ENCODE data around the gene APCS.

APCS gene

DNA sequence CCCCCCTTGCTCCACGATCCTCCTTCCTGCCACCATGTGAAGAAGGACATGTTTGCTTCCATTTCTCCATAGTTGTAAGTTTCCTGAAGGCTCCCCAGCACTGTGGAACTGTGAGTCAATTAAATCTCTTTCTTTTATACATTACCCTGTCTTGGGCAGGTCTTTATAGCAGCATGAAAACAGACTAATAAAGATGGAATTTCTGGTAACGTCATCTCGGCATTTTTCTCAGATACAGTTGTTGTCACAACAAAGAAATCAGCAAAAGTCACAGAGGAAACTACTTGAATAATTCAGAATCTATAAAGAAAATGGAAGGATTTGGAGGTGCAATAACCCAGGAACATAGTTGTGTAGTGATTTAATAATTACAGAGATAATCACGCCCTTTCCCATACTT is 4.4 kb downstream of the APCS start:
- Histone ChIP-seq H3K27me3 (no peaks in the 10 kb centered on the region), H3K4me1 (no peaks in the 10 kb centered on the region), H3K9me3 (no peaks in the 10 kb centered on the region), H3K36me3 (no peaks in the 10 kb centered on the region), H3K4me3 (ENCODE audit: low read depth, low read length) (no peak overlapping the region)
- DNase-seq: no peak
- TF ChIP-seq CTCF (IDR thresholded peaks at IDR 0.05; ENCODE audit: low read depth, low read length): no peak

DNA sequence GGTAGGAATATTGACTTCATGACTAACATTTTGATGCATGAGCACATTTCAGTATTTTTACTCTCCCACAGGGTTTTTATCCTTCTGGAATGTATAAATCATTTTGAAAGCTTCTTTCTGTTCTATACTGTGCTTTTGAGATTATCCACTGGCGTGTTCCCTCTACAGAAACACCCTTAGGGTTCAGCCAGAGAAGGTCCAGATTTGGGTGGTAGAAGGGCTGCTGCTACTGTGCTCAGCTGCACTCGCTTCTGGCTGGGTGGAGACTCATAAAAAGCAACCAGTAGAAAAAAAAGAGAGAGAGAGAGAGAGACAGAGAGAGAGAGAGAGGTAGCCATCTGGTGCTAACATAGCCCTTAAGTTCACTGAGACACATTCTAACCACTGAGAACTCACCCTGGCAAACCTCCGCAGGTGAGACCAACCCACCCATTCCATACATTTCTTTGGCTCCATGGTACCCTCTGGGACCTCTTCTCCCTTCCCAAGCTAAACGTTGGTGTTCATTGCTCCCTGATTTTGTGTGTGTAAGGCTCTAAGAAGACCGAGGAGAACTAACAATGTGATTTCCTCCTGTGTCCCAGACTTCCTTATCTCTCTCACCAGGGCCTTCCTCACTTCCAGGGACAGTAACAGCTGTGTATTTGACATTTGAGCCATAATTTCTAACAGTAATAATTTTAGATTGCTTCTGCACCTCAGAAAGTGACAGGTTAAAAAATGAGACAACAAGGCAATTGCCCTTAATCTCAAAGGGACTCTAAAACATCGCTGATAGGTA is 7.2 kb downstream of the APCS start:
- no peaks in the 10 kb centered on the region for H3K4me1 ChIP-seq
- H3K27me3 ChIP-seq: no peaks in the 10 kb centered on the region
- no peaks in the 10 kb centered on the region for H3K36me3 ChIP-seq
- no peak overlapping the region for H3K4me3 ChIP-seq (ENCODE audit: low read depth, low read length)
- TF ChIP-seq CTCF (IDR thresholded peaks at IDR 0.05; ENCODE audit: low read depth, low read length): no peak
- no peaks in the 10 kb centered on the region for H3K9me3 ChIP-seq
- no peak for DNase-seq

DNA sequence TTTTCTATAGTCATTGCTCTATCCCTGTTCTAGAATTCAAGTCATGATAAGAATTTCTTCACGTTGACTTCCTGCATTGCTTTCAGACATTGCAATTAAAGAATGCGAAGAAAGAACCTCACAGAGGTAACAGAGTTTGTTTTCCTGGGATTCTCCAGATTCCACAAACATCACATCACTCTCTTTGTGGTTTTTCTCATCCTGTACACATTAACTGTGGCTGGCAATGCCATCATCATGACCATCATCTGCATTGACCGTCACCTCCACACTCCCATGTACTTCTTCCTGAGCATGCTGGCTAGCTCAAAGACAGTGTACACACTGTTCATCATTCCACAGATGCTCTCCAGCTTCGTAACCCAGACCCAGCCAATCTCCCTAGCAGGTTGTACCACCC is 10.6 kb downstream of the APCS start:
- DNase-seq: no peak
- Histone ChIP-seq H3K4me1 (no peaks in the 10 kb centered on the region), H3K27me3 (no peaks in the 10 kb centered on the region), H3K4me3 (ENCODE audit: low read depth, low read length) (no peak overlapping the region), H3K9me3 (no peaks in the 10 kb centered on the region), H3K36me3 (no peaks in the 10 kb centered on the region)
- no peak for TF ChIP-seq CTCF (IDR thresholded peaks at IDR 0.05; ENCODE audit: low read depth, low read length)

DNA sequence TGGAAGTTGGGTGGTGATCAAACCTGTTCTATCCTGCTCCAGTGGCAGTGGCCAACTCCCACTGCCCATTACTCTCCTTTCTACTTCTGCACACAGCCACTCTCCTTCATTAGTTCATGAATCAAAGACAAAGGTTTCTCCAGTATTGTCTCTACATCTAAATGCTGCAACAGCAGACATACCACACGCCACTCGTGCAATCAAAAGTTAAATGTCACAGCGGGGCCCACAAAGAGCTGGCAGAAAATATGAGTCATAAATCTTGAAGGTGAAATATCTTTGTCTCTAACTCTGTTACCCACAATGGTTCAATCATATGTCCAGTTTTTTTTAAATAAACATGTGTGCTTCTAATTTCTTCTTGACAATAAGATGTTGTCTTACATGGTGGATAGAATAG is 13.3 kb downstream of the APCS start:
- TF ChIP-seq CTCF (IDR thresholded peaks at IDR 0.05; ENCODE audit: low read depth, low read length): no peak
- Histone ChIP-seq H3K4me3 (ENCODE audit: low read depth, low read length) (no peak overlapping the region), H3K27me3 (no peaks in the 10 kb centered on the region), H3K36me3 (no peaks in the 10 kb centered on the region), H3K9me3 (no peaks in the 10 kb centered on the region), H3K4me1 (no peaks in the 10 kb centered on the region)
- DNase-seq: no peak

GRCh38 chr1:159602501-159602999 is 14.9 kb downstream of the APCS start:
- no peak overlapping the region for H3K4me3 ChIP-seq (ENCODE audit: low read depth, low read length)
- H3K4me1 ChIP-seq: no peaks in the 10 kb centered on the region
- no peak for DNase-seq
- no peaks in the 10 kb centered on the region for H3K27me3 ChIP-seq
- no peaks in the 10 kb centered on the region for H3K9me3 ChIP-seq
- TF ChIP-seq CTCF (IDR thresholded peaks at IDR 0.05; ENCODE audit: low read depth, low read length): no peak
- H3K36me3 ChIP-seq: no peaks in the 10 kb centered on the region

DNA sequence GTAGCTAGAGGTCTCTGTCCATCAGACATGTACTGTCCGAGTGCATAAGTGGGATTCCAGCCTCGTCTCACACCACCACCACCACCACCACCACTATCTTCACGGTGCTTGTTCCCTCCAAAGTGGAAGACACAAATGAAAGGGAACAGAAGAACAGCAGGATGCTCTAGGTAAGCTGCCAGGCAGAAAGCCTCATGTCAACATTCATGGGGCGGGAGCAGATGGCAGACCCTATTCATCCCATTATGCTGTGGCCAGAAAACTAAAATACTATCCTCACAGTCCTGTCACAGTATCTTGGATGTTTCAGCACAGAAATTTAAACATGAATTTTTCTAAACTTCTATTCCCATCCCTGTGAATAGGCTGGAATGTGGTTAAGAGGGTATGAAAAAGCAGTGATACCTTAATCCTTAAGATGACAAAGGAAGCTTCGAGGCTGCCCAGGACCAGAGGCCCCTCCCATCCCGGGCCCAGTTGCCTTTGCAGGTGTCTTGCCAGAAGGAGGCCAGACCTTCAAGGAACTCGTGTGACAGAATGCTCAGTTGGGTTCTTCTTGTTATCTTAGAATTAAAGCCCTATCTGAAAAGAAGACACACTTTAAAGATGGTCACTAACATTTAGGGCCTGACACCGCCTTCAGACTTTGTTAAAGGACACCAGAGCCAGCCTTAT is 24.7 kb downstream of the APCS start:
- no peak for DNase-seq
- H3K27me3 ChIP-seq: no peaks in the 10 kb centered on the region
- H3K9me3 ChIP-seq: no peaks in the 10 kb centered on the region
- no peaks in the 10 kb centered on the region for H3K36me3 ChIP-seq
- no peak overlapping the region for H3K4me3 ChIP-seq (ENCODE audit: low read depth, low read length)
- no peaks in the 10 kb centered on the region for H3K4me1 ChIP-seq
- TF ChIP-seq CTCF (IDR thresholded peaks at IDR 0.05; ENCODE audit: low read depth, low read length): no peak

Measured in BE2C (cell line).